IPS-11a (cell line): ENCODE measurements around the gene FGF4.
"Not testable (repeated sequence)": the region's sequence is repeated elsewhere in the genome, so short reads cannot be mapped to it uniquely, and the experiment has no call there.

Experiments
- H3K4me3 ChIP-seq: one replicate; pipeline ENCODE4 v1.5.1; 2013; ENCODE audit warnings: low read depth, low read length, control low read depth

The FGF4 gene

DNA sequence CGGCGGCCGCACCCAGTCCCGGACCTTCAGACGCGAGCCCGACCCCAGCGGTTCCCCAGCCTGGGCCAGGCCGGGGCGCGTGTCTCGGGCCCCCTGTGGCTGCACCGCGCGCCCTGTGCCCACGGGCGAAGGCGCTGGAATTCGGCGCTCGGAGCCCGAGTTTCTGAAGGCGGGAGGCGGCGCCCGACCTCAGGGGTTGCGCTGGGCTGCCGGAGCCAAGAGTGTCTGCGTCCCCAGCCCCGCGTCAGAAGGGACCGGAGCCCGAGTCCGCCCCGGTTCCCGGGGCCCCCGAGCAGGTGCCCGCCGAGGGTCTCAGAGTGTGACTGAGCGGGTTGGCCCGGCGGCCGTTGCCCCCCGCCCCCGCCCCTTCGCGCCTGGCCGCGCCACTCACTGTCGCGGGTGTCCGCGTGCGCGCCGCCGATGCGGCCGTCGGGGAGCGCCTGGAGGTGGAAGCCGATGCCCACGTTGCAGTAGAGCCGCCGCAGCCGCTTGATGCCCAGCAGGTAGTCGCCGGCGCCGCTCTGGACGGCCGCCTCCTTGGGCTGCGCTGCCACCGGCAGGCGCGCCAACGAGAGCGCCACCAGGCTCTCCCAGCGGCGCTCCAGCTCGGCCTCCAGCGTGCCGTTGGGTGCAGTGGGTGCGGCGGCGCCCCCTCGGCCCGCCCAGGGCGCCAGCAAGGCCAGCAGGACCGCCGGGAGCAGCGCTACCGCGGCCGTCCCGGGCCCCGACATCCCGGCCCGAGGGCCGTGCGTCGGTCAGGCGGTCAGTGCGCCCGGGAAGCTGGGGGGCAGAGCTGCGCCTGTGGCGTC lies 583 bp downstream of the FGF4 start:
- peak overlapping the region; percentile 35 for H3K4me3 ChIP-seq

DNA sequence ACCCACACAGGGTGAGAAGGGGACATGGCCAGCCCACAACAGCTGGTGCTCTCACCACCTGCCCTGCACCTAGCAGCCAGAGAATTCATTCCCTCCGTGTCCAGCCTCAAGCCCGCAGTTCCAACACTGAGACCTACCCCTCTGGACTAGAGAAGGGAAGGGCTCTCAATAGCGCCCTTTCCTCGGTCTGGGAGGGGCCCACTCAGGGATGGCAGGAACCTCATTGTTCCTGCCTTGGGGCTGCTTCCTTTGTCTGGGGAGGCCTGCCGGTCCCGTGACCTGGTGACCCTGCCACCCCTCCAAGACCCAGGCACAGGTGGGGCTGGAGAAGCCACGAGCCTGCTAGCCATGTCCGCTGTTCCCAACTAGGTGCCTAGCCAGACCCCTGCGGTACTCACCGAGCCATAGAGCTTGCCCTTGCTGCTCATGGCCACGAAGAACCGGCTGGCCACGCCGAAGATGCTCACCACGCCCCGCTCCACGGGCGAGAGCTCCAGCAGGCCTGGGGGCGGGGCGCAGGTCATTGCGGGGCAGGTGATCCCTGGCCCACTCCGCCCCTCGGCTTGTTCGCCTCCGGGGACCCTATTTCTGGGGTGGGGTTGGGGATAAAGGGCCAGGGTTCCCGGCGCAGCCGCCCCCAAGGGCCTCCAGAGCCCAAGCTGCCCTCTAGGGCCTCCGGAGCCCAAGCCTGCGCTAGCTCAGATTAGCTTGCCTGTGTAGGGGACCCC lies 1.4 kb downstream of the FGF4 start:
- H3K4me3 ChIP-seq, result peak overlapping the region; percentile 35

- no peak overlapping the region for H3K4me3 ChIP-seq
Observed at GRCh38 chr11:69771466-69771865, 3.7 kb downstream of the FGF4 start.

DNA sequence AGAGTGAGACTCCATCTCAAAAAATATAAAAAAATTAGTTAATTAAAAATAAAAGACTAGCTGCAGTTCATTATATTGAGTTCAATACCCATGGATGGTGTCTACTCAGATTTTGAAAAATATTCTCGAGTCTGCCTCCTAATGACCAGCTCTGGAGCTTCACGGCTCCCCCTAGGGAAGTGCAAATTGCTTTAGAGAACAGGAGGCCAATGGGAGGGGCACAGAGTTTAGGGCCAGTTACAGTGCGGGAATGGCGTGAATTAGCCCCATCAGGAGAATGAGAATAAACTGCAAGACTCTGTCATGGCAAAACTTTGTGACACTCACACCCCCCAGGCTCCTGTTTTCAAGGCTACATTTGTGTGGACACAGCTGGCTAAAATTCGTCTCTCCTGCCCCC lies 4.6 kb downstream of the FGF4 start:
- H3K4me3 ChIP-seq, result no peak overlapping the region

DNA sequence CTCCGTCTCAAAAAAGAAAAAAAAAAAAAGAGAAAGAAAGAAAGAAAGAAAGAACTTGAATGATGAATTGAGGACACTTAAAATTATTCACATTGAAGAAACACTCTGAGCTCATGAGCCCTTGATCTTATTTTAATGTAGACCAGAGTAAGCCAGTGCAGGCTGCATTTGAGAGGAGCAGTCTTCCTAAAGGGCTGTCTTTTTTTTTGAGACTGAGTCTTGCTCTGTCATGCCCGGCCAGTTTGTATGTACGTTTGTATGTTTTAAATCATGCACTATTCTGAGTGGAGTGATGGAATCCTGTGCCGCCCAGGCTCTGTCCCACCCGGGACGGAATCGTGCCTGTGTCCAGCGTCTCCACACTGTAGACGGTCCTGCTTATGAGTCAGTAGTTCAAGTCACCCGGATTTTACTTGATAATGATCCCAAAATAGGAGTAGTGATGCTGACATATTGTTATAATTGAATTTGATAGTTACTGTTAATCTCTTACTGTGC lies 9.6 kb downstream of the FGF4 start:
- H3K4me3 ChIP-seq, result no peak overlapping the region

DNA sequence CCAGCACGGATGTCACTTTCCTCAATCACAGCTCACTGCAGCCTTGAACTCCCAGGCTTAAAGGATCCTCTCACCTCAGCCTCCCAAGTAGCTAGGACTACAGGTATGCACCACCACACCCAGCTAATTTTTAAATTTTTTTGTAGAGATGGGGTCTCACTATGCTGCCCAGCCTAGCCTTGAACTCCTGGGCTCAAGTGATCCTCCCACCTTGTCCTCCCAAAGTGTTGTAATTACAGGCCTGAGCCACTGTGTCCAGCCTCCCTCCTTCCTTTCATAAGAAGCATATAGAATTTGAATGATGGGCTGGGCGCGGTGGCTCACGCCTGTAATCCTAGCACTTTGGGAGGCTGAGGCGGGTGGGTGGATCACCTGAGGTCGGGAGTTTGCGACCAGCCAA lies 10.2 kb downstream of the FGF4 start:
- H3K4me3 ChIP-seq, result not testable (repeated sequence)

DNA sequence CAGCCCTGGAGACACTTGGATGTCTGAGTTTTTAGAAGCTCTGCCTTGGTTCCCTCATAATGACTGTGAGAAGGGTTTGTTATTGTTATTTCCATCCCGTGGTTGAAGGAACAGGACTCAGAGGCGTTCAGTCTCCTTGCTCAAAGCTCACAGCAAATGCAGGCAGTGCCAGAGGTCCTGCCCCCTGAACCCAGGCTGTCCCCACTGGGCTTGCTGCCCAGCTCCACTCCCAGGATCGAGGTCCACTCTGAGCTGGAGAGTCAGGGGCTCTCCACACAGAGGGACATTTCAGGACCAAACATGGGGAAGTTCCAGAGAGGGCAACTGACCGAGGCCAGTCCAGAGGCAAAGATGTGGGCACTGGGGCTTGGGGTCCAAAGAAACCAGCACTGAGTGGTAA lies 14.8 kb downstream of the FGF4 start:
- H3K4me3 ChIP-seq, result no peak overlapping the region

GRCh38 chr11:69752890-69753289 lies 22.3 kb downstream of the FGF4 start:
- H3K4me3 ChIP-seq, result no peak overlapping the region

DNA sequence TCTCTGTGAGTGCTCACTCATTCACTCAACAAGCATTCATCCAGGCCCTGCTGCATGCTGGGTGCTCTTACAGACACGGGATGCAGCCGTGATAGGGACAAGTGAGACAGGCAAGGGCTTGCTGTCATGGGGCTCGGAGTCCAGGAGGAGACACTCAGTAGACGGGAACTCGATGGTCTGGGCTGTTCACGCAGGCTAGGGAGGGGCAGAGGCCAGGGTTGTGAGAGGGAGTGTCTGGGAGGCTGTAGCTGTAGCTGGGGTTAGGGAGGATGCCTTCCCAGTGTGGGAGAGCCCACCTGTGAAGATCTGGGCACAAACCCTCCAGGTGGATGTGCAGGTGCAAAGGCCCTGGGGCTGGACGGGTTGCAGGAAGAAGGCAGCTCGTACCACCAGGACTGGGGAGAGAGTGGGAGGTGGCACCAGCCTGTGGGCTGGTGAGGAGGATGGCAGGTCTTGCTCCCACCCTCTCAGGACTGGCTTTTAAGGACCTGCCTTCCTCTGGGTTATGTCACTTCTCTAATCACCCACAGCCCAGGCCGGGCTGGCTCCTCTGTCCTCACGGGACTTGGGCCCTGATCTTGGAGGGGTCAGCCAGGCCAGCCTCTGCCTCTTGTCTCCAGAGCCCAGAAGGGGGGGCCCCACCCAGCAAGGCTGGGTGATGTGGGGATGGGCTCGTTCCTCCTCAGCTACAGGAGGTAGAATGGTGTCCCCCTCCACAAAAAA lies 24.1 kb downstream of the FGF4 start:
- H3K4me3 ChIP-seq, result no peak overlapping the region

DNA sequence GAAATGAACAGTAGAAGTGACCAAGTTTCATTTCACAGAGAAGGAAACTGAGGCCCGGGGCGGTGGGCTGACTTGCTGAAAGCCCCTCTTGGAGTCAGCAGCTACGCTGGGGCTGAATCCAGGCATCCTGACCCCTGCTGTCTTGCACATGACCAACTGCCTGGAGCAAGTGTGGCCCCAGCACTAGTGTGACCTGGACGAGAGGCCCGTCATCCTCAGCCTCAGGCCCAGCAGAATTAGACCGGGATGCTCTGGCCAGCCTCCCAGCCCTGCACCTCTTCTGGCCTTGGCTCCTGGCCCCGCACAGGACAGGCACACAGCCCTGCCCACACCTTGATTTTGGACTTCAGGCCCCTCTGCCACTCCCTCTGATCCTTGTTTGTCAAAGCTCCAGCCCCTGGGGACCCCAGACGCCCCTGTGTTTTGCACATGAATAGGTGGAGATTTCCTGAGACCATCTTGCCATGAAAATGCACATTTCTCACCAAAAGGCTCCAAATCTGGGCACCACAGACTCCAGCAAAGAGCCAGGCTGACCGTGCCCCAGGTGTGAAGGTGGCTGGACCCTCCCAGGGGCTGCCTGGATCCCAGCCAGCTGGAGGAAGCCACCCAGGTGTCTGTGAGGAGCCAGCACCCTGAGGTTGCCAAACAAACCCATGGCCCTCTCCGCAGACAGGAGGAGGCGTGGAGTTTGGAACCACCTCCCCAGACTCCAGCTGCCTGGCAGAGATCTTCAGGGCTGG lies 24.9 kb downstream of the FGF4 start:
- no peak overlapping the region for H3K4me3 ChIP-seq

DNA sequence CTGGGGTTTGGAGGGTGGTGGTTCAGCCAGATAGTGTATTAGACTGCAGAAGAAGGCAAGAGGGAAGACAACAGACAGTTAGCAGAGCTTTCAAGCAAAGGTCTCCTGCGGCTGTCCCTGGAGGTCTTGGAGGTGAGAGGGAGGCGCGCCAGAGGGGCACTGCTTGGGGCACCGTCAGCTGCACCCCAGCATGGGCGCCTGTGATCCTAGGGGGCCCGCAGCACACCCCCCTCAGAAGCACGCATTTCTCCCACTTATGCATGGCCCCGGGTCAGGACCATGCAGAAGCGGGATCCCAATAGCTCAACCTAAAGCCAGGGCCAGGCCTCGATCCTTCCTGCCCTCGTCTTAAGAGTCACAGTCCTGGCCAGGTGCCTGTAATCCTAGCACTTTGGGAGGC lies 26.5 kb downstream of the FGF4 start:
- H3K4me3 ChIP-seq, result no peak overlapping the region

- no peak overlapping the region for H3K4me3 ChIP-seq
Observed at GRCh38 chr11:69746752-69747742, 28.1 kb downstream of the FGF4 start.

GRCh38 chr11:69746140-69746539 lies 29.0 kb downstream of the FGF4 start:
- H3K4me3 ChIP-seq, result no peak overlapping the region

DNA sequence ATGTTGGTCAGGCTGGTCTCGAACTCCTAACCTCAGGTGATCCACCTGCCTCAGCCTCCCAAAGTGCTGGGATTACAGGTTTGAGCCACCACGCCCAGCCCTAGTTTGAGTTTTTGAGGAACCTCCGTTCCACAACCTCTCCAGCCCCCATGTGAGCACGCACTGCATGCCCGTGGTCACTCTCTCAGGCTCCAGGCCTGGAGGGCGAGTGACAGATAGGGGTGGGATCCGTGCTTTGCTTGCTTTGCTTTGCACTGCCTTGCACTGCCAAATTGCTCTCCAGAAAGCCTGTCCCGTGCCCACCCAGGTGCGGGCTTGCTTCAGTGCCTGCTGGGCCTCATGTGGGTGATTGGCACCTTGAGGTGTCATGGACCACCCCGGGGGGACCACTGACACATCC lies 29.9 kb downstream of the FGF4 start:
- no peak overlapping the region for H3K4me3 ChIP-seq

DNA sequence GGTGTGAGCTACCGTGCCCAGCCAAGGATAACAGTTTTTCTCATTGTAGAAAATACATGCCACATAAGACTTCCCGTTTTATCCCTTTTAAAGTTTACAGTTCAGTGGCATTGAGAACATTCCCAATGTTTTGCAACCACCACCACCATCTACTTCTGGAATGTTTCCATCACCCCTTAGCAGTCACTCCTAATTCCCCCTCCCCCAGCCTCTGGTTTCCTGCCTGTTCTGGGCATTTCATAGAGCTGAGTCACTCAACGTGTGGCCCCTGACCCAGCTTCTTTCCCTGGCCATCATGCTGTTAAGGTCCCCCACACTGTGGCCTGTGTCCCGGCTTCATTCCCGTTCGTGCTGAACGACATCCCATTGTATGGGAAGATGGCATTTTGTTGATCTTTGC lies 30.7 kb downstream of the FGF4 start:
- H3K4me3 ChIP-seq, result no peak overlapping the region

GRCh38 chr11:69734841-69735240 lies 40.3 kb downstream of the FGF4 start:
- no peak overlapping the region for H3K4me3 ChIP-seq

- no peak overlapping the region for H3K4me3 ChIP-seq
Observed at GRCh38 chr11:69734367-69734766, 40.8 kb downstream of the FGF4 start.

- no peak overlapping the region for H3K4me3 ChIP-seq
Observed at GRCh38 chr11:69732910-69733309, 42.2 kb downstream of the FGF4 start.

- no peak overlapping the region for H3K4me3 ChIP-seq
Observed at GRCh38 chr11:69731110-69731509, 44.0 kb downstream of the FGF4 start.

DNA sequence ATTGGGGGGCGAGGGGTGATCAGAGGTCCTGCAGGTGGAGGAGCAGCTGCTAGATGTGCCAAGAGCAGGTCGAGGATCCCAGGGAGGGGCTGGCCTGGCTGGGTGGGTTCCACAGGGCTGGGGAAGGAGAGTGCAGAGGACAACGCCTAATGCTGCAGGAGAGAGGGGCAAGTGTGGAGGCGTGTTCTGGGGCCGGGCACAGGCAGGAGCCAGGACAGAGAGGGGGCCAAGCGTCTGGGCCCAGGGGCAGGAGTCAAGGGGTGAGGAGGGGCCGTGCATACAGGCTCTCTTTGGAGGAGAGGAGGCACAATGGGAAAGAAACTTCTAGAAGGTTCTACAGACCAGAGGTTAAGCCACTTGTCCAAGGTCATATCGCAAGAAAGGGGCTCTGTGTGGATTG lies 44.6 kb downstream of the FGF4 start:
- H3K4me3 ChIP-seq, result no peak overlapping the region
